ENCODE results near the gene AP2A1. TPM values are rescaled to one million over a fixed set of nuclear protein-coding genes. Genes with fewer than 3 reads are reported as not detected.
A peak's percentile ranks its signal among the peaks of the same experiment; 100 is the strongest.

AP2A1 gene
- total and polyA plus RNA-seq, 9 of the 15 experiments (the other 6 are each of a cell fraction or from before 2014, with no cell fraction given), result 0.55 to 150 (median 31.9) TPM

DNA sequence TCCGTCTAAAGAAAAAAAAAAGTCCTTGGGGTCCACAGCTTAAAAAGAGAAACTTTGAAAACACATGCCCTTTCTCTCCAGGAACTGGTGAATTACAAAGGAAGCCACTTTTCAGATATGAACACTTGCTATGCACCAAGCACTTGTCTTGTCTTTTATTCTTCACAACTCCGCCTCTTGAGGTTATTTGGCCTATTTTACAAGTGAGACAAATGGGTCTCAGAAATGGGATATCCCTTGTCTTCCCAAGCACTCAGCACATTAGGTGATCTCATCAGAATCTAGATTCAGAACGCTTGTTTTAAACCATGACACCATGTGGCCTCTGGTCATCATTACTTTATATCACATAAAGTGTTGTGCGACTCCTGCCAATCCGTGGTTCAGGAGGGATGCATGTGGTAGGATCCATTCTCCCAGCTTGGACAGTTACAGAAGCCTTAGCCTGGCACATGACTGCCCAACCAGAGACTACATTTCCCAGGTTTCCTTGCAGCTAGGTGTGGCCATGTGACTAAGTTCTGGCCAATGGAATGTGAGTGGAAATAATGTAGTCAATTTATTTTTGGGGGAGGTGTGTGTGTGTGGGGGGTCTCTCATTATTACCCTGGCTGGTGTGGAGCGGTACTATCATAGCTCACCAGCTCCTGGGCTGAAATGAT, 17.6 kb upstream of the AP2A1 start (continued):
- no peak for TF ChIP-seq BRF1 (IDR thresholded peaks at IDR 0.05; ENCODE audit: borderline replicate concordance, extremely low read depth, insufficient read length)
- TF ChIP-seq, protein P1, sequence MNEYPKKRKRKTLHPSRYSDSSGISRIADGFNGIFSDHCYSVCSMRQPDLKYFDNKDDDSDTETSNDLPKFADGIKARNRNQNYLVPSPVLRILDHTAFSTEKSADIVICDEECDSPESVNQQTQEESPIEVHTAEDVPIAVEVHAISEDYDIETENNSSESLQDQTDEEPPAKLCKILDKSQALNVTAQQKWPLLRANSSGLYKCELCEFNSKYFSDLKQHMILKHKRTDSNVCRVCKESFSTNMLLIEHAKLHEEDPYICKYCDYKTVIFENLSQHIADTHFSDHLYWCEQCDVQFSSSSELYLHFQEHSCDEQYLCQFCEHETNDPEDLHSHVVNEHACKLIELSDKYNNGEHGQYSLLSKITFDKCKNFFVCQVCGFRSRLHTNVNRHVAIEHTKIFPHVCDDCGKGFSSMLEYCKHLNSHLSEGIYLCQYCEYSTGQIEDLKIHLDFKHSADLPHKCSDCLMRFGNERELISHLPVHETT (CRISPR knock-in tag; conservative IDR thresholded peaks at IDR 0.05 in 1 of 2, IDR thresholded peaks at IDR 0.05 in 1 of 2), result no peak
- no peak for TF ChIP-seq CBX2 (IDR thresholded peaks at IDR 0.05; ENCODE audit: insufficient read depth, low read length, poor library complexity, severe bottlenecking)
- TF ChIP-seq ZNF551 (CRISPR knock-in tag; IDR thresholded peaks at IDR 0.05), result no peak
- no peak for TF ChIP-seq FOXJ3 (CRISPR knock-in tag; IDR thresholded peaks at IDR 0.05)
- no peak for TF ChIP-seq POLR2B (IDR thresholded peaks at IDR 0.05; ENCODE audit: low read depth, partially characterized antibody)
- TF ChIP-seq ILK (tag; IDR thresholded peaks at IDR 0.05; ENCODE audit: borderline replicate concordance, low read depth), result no peak
- TF ChIP-seq, protein P2, sequence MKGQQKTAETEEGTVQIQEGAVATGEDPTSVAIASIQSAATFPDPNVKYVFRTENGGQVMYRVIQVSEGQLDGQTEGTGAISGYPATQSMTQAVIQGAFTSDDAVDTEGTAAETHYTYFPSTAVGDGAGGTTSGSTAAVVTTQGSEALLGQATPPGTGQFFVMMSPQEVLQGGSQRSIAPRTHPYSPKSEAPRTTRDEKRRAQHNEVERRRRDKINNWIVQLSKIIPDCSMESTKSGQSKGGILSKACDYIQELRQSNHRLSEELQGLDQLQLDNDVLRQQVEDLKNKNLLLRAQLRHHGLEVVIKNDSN (CRISPR knock-in tag; IDR thresholded peaks at IDR 0.05), result peak; percentile 97
- no peak for TF ChIP-seq ZNF436 (CRISPR knock-in tag; IDR thresholded peaks at IDR 0.05)
- TF ChIP-seq TAF1 (IDR thresholded peaks at IDR 0.05; ENCODE audit: control insufficient read depth, extremely low read depth, insufficient read depth, low read length, severe bottlenecking), result no peak
- TF ChIP-seq NFIX (CRISPR knock-in tag; IDR thresholded peaks at IDR 0.05; ENCODE audit: low read depth), result no peak
- TF ChIP-seq, protein P3, sequence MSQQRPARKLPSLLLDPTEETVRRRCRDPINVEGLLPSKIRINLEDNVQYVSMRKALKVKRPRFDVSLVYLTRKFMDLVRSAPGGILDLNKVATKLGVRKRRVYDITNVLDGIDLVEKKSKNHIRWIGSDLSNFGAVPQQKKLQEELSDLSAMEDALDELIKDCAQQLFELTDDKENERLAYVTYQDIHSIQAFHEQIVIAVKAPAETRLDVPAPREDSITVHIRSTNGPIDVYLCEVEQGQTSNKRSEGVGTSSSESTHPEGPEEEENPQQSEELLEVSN (IDR thresholded peaks at IDR 0.05; ENCODE audit: borderline replicate concordance in 1 of 2, extremely low read depth in 1 of 2, insufficient read depth in 1 of 2, insufficient read length in 1 of 2, low read depth in 1 of 2, low read length in 1 of 2, poor library complexity in 1 of 2, severe bottlenecking in 1 of 2), result no peak
- TF ChIP-seq, protein P4, sequence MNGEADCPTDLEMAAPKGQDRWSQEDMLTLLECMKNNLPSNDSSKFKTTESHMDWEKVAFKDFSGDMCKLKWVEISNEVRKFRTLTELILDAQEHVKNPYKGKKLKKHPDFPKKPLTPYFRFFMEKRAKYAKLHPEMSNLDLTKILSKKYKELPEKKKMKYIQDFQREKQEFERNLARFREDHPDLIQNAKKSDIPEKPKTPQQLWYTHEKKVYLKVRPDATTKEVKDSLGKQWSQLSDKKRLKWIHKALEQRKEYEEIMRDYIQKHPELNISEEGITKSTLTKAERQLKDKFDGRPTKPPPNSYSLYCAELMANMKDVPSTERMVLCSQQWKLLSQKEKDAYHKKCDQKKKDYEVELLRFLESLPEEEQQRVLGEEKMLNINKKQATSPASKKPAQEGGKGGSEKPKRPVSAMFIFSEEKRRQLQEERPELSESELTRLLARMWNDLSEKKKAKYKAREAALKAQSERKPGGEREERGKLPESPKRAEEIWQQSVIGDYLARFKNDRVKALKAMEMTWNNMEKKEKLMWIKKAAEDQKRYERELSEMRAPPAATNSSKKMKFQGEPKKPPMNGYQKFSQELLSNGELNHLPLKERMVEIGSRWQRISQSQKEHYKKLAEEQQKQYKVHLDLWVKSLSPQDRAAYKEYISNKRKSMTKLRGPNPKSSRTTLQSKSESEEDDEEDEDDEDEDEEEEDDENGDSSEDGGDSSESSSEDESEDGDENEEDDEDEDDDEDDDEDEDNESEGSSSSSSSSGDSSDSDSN (IDR thresholded peaks at IDR 0.05; ENCODE audit: borderline replicate concordance in 1 of 2, low read depth in 2 of 2, low read length in 2 of 2), result no peak
- TF ChIP-seq PRPF4 (IDR thresholded peaks at IDR 0.05; ENCODE audit: insufficient read depth, low read depth, low read length, poor library complexity, severe bottlenecking), result no peak
- TF ChIP-seq, protein P5, sequence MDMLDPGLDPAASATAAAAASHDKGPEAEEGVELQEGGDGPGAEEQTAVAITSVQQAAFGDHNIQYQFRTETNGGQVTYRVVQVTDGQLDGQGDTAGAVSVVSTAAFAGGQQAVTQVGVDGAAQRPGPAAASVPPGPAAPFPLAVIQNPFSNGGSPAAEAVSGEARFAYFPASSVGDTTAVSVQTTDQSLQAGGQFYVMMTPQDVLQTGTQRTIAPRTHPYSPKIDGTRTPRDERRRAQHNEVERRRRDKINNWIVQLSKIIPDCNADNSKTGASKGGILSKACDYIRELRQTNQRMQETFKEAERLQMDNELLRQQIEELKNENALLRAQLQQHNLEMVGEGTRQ (CRISPR knock-in tag; IDR thresholded peaks at IDR 0.05), result peak; percentile 95
- TF ChIP-seq BRCA1 (IDR thresholded peaks at IDR 0.05), result no peak
- TF ChIP-seq BRCA1 (CRISPR knock-in tag; IDR thresholded peaks at IDR 0.05), result no peak
